ENCODE results near the gene SLC16A13. TPM values are rescaled to one million over a fixed set of nuclear protein-coding genes. Genes with fewer than 3 reads are reported as not detected.

SLC16A13 gene
- total and polyA plus RNA-seq, 2 of the 4 experiments (the other 2 are of a cell fraction): 0.18 to 2.3 TPM

- in situ Hi-C loops (cut with MboI; ENCODE audit: low sequenced_read_pairs): loop anchor here (5.0 kb wide), 1 partner anchor 95 kb away; no protein-coding TSS in a partner anchor
Measured at GRCh38 chr17:7007143-7007542, 28.7 kb upstream of the SLC16A13 start.

More at GRCh38 chr17:7007143-7007542, 28.7 kb upstream of the SLC16A13 start:
- BruUV-seq (replicated peaks): no TSS peak
- intact Hi-C loops (cut with micrococcal nuclease): no loop called here
- Histone ChIP-seq H3K36me3 (ENCODE audit: control insufficient read depth, insufficient read depth, low read length) (peaks cover 14% of the 10 kb centered on the region), H3K4me3 (ENCODE audit: insufficient read depth, low read depth, low read length) (no peak overlapping the region), H2BK5ac (ENCODE audit: low read depth, low read length, poor library complexity, severe bottlenecking) (no peak overlapping the region), H3K18ac (ENCODE audit: low read depth, low read length) (no peak overlapping the region), H2BK20ac (ENCODE audit: low read depth, low read length) (no peak overlapping the region), H4K5ac (ENCODE audit: low read depth, low read length) (no peak overlapping the region), H4K91ac (ENCODE audit: insufficient read depth, low read depth, low read length) (no peak overlapping the region), H3K9me1 (ENCODE audit: insufficient read depth, low read length) (no peaks in the 10 kb centered on the region), H4K20me1 (ENCODE audit: insufficient read depth, low read length) (peaks cover 25% of the 10 kb centered on the region), H4K8ac (ENCODE audit: low read depth in 2 of 2, low read length in 2 of 2) (no peak overlapping the region), H3K27ac (ENCODE audit: insufficient read depth, low read length) (no peak overlapping the region), H2BK15ac (ENCODE audit: low read depth, low read length) (no peak overlapping the region), H3K4me1 (ENCODE audit: control insufficient read depth, insufficient read depth, low read length) (no peaks in the 10 kb centered on the region; the same call in 1 of the 2 replicates), H3K14ac (replicated peaks; ENCODE audit: low read depth, low read length) (no peak overlapping the region), H2AK5ac (ENCODE audit: low read depth, low read length) (no peak overlapping the region), H2AK9ac (replicated peaks; ENCODE audit: low read depth, low read length, poor library complexity) (no peak overlapping the region), H3K4me2 (ENCODE audit: low read depth, low read length) (no peak overlapping the region), H3K4ac (ENCODE audit: low read depth, low read length) (no peak overlapping the region), H3K27me3 (ENCODE audit: control insufficient read depth, insufficient read depth, low read length) (no peaks in the 10 kb centered on the region), H2BK120ac (ENCODE audit: low read depth, low read length) (no peak overlapping the region), H2AFZ (replicated peaks; ENCODE audit: low read length, poor library complexity) (no peak overlapping the region), H3K56ac (ENCODE audit: extremely low read depth, insufficient read depth, low read length) (no peak overlapping the region), H3K23ac (ENCODE audit: low read depth, low read length) (no peak overlapping the region), H3K79me1 (ENCODE audit: low read depth in 1 of 2, low read length in 2 of 2) (peaks cover 26 to 78% of the 10 kb centered on the region in 2 experiments), H3K9ac (ENCODE audit: low read depth, low read length) (no peak overlapping the region), H3K9me3 (ENCODE audit: control insufficient read depth, insufficient read depth, low read length) (no peaks in the 10 kb centered on the region)
- WGBS, 2 experiments (ENCODE audit: extremely low coverage in 2 of 2, insufficient read length in 1 of 2): no CpG with 5 or more reads among the region's 2 CpGs
- no peak for ATAC-seq (ENCODE audit: low read depth)
- dilution Hi-C loops (cut with HindIII; ENCODE audit: low sequenced_read_pairs, unreplicated experiment): no loop called here
- ChIA-PET POLR2A (ENCODE audit: unreplicated experiment) (no interaction called here), CTCF (interaction anchor here (1.2 kb wide), 1 partner anchor 96 kb away, joined by 4 read pairs; no protein-coding TSS in a partner anchor)
- TF ChIP-seq SMC3 (IDR thresholded peaks at IDR 0.05; ENCODE audit: low read depth, low read length) (no peak), BHLHE40 (IDR thresholded peaks at IDR 0.05; ENCODE audit: low read depth, low read length) (no peak), CHD1 (IDR thresholded peaks at IDR 0.05; ENCODE audit: low read depth, low read length) (no peak), RFX5 (IDR thresholded peaks at IDR 0.05; ENCODE audit: low read depth, low read length) (no peak), CEBPB (IDR thresholded peaks at IDR 0.05; ENCODE audit: low read depth, low read length) (no peak), MXI1 (IDR thresholded peaks at IDR 0.05; ENCODE audit: borderline replicate concordance, low read depth, low read length) (no peak), RCOR1 (IDR thresholded peaks at IDR 0.05; ENCODE audit: insufficient replicate concordance, low read length) (no peak), USF2 (IDR thresholded peaks at IDR 0.05; ENCODE audit: low read depth, low read length) (no peak), MAZ (IDR thresholded peaks at IDR 0.05; ENCODE audit: borderline replicate concordance, low read depth, low read length) (no peak), MAFK (IDR thresholded peaks at IDR 0.05; ENCODE audit: low read depth, low read length) (no peak), CTCF (conservative IDR thresholded peaks at IDR 0.05; ENCODE audit: low read depth, low read length) (no peak), NFE2L2 (IDR thresholded peaks at IDR 0.05; ENCODE audit: low read depth, low read length) (no peak), FOS (IDR thresholded peaks at IDR 0.05; ENCODE audit: low read depth, low read length) (no peak), RAD21 (IDR thresholded peaks at IDR 0.05; ENCODE audit: low read length) (no peak), POLR2A (IDR thresholded peaks at IDR 0.05; ENCODE audit: low read depth, low read length) (no peak)
- TF ChIP-seq, protein P1, sequence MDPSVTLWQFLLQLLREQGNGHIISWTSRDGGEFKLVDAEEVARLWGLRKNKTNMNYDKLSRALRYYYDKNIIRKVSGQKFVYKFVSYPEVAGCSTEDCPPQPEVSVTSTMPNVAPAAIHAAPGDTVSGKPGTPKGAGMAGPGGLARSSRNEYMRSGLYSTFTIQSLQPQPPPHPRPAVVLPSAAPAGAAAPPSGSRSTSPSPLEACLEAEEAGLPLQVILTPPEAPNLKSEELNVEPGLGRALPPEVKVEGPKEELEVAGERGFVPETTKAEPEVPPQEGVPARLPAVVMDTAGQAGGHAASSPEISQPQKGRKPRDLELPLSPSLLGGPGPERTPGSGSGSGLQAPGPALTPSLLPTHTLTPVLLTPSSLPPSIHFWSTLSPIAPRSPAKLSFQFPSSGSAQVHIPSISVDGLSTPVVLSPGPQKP (IDR thresholded peaks at IDR 0.05; ENCODE audit: borderline replicate concordance, low read depth, low read length): no peak
- no peak for DNase-seq
